HTERT RPE-1 (cell line): ENCODE measurements around the gene KCND3.

Experiments used
- in situ Hi-C: fragments of 300-500 bp; cut with MboI; formaldehyde crosslinking; loops from 4 replicates; pipeline ENCODE4 v1.14.3; 2020; ENCODE audit warnings: low sequenced_read_pairs

The KCND3 gene

GRCh38 chr1:111989531-111990025 is at the start of gene KCND3:
Gene KCND3, minus strand, starts transcription at chr1:111989668.
- in situ Hi-C loops, result no loop called here

- in situ Hi-C loops, result no loop called here
Observed at GRCh38 chr1:112034277-112034676, 44.8 kb upstream of the KCND3 start.

- in situ Hi-C loops, result no loop called here
Observed at GRCh38 chr1:112033439-112034120, 44.1 kb upstream of the KCND3 start.

- in situ Hi-C loops, result no loop called here
Observed at GRCh38 chr1:112030157-112030556, 40.7 kb upstream of the KCND3 start.

GRCh38 chr1:112027696-112028095 is 38.2 kb upstream of the KCND3 start:
- in situ Hi-C loops, result no loop called here

GRCh38 chr1:112026501-112026900 is 37.0 kb upstream of the KCND3 start:
- in situ Hi-C loops, result no loop called here

- in situ Hi-C loops, result no loop called here
Observed at GRCh38 chr1:112026016-112026415, 36.5 kb upstream of the KCND3 start.

GRCh38 chr1:112021263-112021662 is 31.8 kb upstream of the KCND3 start:
- in situ Hi-C loops, result no loop called here

GRCh38 chr1:112017183-112017582 is 27.7 kb upstream of the KCND3 start:
- in situ Hi-C loops, result no loop called here

GRCh38 chr1:112012823-112013222 is 23.4 kb upstream of the KCND3 start:
- in situ Hi-C loops, result no loop called here

GRCh38 chr1:112011202-112011601 is 21.7 kb upstream of the KCND3 start:
- in situ Hi-C loops, result no loop called here

- in situ Hi-C loops, result no loop called here
Observed at GRCh38 chr1:112007169-112007568, 17.7 kb upstream of the KCND3 start.

GRCh38 chr1:112006416-112007025 is 17.1 kb upstream of the KCND3 start:
- in situ Hi-C loops, result no loop called here

GRCh38 chr1:112004076-112004475 is 14.6 kb upstream of the KCND3 start:
- in situ Hi-C loops, result no loop called here

- in situ Hi-C loops, result no loop called here
Observed at GRCh38 chr1:112002514-112002913, 13.0 kb upstream of the KCND3 start.

- in situ Hi-C loops, result no loop called here
Observed at GRCh38 chr1:112001436-112001835, 12.0 kb upstream of the KCND3 start.

GRCh38 chr1:112000048-112000447 is 10.6 kb upstream of the KCND3 start:
- in situ Hi-C loops, result no loop called here

- in situ Hi-C loops, result no loop called here
Observed at GRCh38 chr1:111998332-111998731, 8.9 kb upstream of the KCND3 start.

- in situ Hi-C loops, result no loop called here
Observed at GRCh38 chr1:111992476-111992875, 3.0 kb upstream of the KCND3 start.

GRCh38 chr1:111990878-111991718 is 1.6 kb upstream of the KCND3 start:
- in situ Hi-C loops, result no loop called here

GRCh38 chr1:111990026-111990877 is 784 bp upstream of the KCND3 start:
- in situ Hi-C loops, result no loop called here
